ENCODE data around the gene SPAG5.

DNA sequence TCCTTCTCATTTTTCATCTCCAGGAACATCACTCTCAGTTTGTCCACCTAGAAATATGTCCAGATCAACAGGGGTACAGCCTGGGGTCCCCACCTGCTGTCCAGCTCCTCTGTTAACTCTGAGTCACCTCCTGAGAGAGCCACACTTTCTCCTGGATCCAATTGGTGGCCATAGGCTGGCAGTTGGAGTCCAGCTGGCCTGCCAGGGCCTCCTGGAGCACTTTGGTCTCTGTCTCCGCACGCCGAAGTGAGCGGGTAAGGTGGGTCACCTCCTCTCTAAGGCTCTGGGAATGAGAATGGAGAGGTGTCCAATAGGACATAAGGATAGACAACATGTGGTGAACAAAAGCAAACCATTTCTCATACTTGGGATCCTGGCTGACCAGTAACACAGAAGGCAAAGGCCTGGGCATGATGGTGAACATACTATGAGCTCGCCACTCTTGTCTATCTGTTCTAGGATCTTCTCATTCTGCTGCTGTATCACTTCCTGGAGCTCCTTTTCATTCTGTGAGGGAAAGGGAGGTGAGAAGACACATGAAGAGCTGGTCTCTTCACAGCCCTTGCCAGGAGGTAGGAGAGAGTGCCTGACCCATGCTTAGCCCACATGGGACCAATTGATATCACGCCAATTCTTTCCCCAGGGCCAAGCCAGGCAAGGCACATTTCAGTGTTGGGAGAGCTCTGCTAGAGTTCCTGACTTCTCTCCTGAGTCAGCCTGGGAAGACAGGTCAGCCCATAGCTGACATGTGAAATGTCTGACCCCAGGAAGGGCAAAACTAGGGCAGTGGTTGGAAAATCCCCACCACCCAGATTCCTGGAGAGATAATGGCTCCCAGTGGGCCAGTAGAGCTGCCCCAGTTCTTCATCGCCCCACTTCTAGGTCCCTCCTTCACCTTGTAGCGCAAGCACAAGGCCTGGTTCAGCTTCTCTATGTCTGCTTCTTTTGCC is 20.3 kb downstream of the SPAG5 start:
- no peak for TF ChIP-seq CTCF (conservative IDR thresholded peaks at IDR 0.05; ENCODE audit: low read length)
- no peak for TF ChIP-seq EZH2phosphoT487 (IDR thresholded peaks at IDR 0.05; ENCODE audit: borderline replicate concordance)
